ENCODE data around the gene SNX27.

The SNX27 gene

DNA sequence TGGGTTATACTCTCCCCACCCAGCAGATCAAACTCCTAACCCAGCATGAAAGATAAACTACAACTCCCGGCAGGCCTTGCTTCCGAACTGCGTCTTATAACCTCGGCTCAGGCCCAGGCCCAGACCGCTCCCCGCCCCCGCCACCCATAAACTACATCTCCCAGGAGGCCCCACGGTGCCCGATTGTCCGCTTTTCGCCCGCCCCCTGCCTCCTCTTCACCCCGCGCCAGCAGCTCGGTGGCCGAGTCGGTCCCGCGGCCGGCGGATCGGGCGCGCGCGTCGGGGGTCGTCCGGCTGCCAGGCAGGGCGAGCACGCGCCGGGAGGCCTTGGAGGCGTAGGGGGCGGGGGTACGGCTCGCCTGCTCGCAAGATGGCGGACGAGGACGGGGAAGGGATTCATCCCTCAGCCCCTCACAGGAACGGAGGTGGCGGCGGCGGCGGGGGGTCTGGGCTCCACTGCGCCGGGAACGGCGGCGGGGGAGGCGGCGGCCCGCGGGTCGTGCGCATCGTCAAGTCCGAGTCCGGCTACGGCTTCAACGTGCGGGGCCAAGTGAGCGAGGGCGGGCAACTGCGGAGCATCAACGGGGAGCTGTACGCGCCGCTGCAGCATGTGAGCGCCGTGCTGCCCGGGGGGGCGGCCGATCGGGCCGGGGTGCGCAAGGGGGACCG is at the start of gene SNX27:
Gene SNX27, plus strand, starts transcription at position 219 of the 669 bp plus-strand sequence. Its CDS starts 152 bp downstream, at position 371.
- peak; percentile 73 to 86 for DNase-seq (ENCODE audit: extremely low read depth in 1 of 2, low read depth in 1 of 2)

- DNase-seq (ENCODE audit: extremely low read depth in 1 of 2, low read depth in 1 of 2), result no peak
These were observed 49.2 kb upstream of the SNX27 start for GRCh38 chr1:151562661-151563060.

GRCh38 chr1:151563376-151563775 is 48.5 kb upstream of the SNX27 start:
- no peak for DNase-seq (ENCODE audit: extremely low read depth in 1 of 2, low read depth in 1 of 2)

- no peak for DNase-seq (ENCODE audit: extremely low read depth in 1 of 2, low read depth in 1 of 2)
These were observed 46.2 kb upstream of the SNX27 start for GRCh38 chr1:151565502-151566189.

DNA sequence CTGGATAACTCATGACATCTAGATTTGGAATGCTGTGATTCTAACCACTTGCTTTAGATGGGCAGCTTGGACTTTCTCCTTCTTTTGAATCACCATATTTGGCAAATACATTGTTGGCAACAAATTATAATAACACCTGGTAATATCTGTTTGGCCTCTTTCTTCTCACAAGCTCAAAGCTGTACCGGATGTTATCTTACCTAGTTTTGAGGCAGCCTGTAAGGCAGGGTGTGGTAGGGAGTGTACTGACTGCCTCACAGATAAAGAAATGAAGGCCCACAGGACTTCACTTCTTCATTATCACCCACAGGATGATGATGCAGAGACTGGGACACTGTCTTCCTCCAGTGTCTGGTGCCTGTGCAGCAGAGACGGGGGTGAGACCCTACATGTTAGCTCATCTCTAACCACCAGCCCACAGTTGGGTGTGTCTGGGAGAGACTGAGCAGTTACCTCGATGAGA is 43.2 kb upstream of the SNX27 start:
- peak in 1 of 2 donors; percentile 8 for DNase-seq (ENCODE audit: extremely low read depth in 1 of 2, low read depth in 1 of 2)

GRCh38 chr1:151570819-151571218 is 41.0 kb upstream of the SNX27 start:
- DNase-seq (ENCODE audit: extremely low read depth in 1 of 2, low read depth in 1 of 2), result no peak

DNA sequence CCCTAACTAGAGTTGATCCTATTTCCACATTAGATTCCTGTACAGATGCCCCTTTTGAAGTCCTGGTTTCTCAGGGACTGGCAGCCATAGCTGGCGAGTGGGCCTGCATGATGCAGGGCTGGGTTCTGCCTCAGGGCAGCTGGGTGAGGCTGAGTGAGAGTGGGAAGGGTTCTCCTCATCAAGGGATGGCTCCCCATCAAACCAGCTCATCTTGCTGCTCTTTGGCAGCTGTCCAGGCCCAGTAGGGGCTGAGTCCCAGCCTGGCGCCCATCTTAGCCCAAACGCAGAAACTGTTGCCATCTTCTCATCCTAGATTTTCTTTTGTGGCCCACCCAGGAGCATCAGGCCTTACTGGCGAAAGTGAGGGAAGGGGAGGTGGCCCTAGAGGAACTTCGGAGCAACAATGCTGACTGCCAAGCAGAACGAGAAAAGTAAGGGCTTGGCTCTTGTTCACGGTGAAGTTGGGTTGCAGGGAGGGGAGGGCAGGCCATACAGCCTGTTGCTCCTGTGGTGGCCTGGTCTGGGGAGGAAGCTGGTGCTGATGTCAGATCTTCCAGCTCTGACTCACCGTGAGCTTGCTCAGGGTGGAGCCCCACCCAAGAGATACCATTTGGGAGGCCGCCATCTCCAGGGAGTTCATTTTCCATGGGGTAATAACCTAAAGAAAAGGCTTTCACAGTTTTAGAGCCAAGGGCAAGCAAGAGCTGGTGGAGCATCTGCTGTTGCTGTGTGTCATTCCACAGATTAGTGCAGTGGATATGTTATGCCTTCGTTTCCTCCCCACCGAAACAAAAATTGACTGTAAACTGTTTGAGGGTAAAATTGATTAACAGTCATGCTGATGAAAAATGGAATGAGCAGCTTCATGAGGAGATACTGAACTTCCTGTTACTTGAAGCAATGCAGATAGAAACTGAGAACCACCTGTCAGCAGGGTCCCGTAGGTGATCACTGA is 37.0 kb upstream of the SNX27 start:
- peak; percentile 5 to 25 for DNase-seq (ENCODE audit: extremely low read depth in 1 of 2, low read depth in 1 of 2)

DNA sequence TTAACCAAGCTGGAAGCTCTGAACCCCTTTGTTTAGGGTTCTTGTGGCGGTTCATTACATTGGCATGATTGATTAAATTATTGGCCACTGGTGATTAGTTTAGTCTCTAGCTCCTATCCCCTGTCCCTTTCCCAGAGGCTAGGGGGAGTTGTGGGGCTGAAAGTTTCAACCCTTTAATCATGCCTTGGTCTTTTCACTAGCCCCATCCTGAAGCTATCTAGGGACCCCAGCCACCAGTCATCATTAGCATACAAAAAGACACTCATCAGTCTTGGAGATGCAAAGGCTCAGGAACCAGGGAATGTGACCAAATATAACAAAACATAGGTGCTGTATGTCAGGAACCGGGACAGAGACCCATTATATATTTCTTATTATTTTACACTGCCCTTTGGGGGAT is 34.7 kb upstream of the SNX27 start:
- no peak for DNase-seq (ENCODE audit: extremely low read depth in 1 of 2, low read depth in 1 of 2)

GRCh38 chr1:151578941-151579340 is 32.9 kb upstream of the SNX27 start:
- DNase-seq (ENCODE audit: extremely low read depth in 1 of 2, low read depth in 1 of 2), result no peak

DNA sequence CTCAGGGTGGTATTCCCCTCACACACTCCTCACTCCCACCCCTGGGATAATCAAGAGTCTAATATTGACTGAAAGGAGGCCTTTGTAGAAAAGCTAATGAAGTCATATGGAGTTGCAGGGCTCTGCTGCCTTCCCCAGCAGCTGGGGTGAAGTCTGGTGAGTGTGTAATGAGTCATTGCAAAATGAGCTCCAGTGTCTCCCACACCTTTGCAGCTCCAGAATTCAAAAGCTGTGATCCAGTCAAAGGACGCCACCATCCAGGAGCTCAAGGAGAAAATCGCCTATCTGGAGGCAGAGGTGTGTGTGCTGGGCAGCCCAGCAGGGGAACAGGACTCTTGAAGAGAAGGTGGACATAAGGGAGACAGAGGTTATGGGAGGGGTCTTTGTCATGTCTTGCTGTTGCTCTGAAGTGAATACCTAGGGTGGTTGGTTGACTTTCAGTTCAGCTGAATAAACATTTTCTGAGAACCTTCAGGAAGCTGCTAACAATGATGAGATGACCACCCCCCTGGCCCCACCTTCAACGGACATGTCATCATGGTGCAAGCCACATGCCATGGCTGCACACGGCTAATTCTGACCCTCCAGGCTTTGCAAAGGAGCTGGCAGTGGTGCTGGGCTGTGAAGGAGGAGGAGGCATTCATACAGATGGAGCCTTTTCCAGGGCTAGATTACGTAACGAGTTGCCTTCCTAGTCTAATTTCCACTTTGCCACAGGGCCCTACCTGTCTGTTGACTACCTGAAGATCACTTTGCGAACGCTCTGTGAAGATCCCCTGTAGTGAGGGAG is 32.2 kb upstream of the SNX27 start:
- no peak for DNase-seq (ENCODE audit: extremely low read depth in 1 of 2, low read depth in 1 of 2)

DNA sequence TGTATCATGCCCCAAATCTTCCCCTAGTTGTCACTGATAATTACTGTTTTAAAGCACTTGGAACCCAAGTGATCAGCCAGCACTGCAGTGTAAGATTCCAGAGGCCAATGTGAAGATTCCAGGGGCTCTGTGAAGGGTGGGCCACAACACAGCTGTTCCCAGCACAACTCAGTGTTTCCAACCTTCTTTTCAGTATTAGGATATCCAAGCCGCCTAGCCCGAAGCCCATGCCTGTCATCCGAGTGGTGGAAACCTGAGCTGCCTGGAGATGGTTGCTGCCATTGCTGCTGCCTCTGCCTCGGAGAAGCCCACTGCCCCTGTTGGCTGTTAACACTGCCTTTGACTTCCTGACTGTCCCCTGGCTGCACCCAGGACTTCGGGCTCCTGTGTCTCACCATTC is 30.4 kb upstream of the SNX27 start:
- DNase-seq (ENCODE audit: extremely low read depth in 1 of 2, low read depth in 1 of 2), result no peak

GRCh38 chr1:151581921-151582320 is 29.9 kb upstream of the SNX27 start:
- DNase-seq (ENCODE audit: extremely low read depth in 1 of 2, low read depth in 1 of 2), result no peak

DNA sequence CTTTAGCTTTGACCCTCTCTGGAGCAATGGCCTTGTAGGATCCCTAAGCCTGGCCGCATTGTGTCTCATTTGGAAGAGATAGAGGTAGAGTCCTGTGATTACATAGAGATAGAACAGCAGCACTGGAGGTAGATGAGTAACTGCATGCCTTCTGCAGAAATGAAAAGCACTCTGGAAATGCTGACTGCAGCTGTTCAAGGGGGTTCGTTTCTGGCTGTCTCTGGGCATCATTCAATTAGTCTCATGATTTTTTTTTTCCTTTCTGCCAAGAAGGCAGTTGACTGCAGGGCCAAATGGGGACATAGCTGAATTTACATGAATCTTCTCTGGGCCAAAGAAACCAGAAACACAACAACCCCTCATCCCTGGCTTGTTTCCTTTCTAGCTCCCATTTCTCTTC is 28.1 kb upstream of the SNX27 start:
- no peak for DNase-seq (ENCODE audit: extremely low read depth in 1 of 2, low read depth in 1 of 2)

GRCh38 chr1:151584278-151584677 is 27.6 kb upstream of the SNX27 start:
- no peak for DNase-seq (ENCODE audit: extremely low read depth in 1 of 2, low read depth in 1 of 2)

- DNase-seq (ENCODE audit: extremely low read depth in 1 of 2, low read depth in 1 of 2), result no peak
These were observed 27.1 kb upstream of the SNX27 start for GRCh38 chr1:151584780-151585179.

GRCh38 chr1:151585622-151586021 is 26.2 kb upstream of the SNX27 start:
- DNase-seq (ENCODE audit: extremely low read depth in 1 of 2, low read depth in 1 of 2), result no peak

GRCh38 chr1:151590961-151591360 is 20.9 kb upstream of the SNX27 start:
- no peak for DNase-seq (ENCODE audit: extremely low read depth in 1 of 2, low read depth in 1 of 2)

DNA sequence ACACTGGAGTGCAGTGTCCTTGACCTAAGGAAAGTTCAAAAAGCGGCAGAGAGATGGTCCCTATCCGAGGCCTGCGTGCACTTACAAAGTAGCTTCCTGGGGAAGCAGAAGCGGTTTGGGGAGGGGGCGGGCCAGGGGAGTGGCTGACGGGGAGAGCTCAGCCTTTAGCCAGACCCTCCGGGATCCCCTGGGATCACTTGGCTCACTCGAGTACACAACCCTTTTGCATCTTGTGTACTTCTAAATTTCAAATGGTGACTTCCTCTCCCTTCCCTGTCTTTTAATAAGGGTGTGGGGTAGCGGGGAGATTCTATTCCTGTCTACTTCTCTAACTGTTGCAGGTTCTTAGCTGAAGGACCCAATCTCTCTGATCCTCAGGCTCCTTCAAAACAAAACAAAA is 18.1 kb upstream of the SNX27 start:
- DNase-seq (ENCODE audit: extremely low read depth in 1 of 2, low read depth in 1 of 2), result no peak

- peak; percentile 55 to 71 for DNase-seq (ENCODE audit: extremely low read depth in 1 of 2, low read depth in 1 of 2)
These were observed 17.7 kb upstream of the SNX27 start for GRCh38 chr1:151594143-151594625.

GRCh38 chr1:151596166-151596953 is 15.5 kb upstream of the SNX27 start:
- no peak for DNase-seq (ENCODE audit: extremely low read depth in 1 of 2, low read depth in 1 of 2)

All from stimulated activated CD8-positive, alpha-beta memory T cell treated with anti-CD3 and anti-CD28 coated beads, Interleukin-7, amount 100 ng/mL, for 48 hours (primary cell).